ENCODE data around the gene REEP1.

The REEP1 gene

DNA sequence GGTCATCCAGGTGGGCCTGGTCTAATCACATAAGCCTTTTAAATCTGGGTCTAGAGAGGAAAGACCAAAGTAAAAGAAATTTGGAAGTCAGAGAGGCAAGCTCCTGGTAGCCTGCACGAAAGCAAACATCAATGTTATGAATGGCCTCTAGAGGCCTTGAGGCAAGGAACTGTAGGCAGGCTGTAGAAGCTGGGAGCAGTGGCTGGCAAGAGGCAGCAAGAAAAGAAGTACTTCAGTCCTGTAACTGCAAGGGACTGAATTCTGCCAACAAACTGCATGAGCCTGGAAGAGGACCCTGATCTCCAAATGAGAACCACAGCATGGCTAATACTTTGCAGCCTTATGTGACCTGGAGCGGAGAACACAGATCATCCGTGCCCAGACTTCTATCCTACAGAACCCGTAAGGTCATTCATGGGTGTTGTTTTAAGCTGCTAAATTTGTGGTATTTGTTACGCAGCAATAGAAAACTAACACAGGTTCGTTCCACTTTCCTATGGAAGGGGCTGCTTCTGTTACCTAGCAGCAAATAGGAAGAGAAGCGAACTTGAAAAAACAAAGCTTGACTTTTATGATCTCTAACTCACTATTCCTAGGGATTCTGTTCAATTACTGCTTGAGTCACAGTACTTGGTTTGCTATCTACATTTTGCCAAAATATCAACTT is 143.4 kb downstream of the REEP1 start:
- no peak for DNase-seq

DNA sequence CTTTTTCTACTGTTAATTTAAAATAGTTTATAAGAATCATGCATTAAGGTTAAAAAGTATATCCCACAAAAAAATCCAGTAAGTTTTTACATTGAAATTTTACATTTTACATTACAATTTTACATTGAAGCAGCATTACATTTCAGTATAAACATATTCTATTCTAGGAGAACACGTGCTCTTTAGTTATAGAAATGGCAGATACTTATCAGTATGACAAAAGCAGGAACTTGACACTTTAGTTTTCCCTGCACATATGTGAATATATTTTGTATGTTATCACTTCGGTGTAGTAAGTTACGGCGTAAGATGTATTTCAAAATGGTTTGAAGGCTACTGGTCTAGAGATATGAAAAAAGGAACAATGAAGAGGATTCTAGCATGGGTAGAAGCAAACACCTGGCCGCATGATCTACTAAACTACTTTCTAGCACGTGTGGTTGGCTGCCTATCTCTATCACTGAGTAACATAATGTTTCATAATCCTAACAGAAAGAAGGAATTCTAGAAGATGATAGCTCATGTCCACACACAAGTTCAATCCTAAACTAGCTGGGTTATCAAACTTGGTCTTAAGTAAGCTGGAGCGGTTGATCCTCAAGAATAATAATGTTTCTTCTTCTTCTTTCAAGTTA is 147.5 kb downstream of the REEP1 start:
- DNase-seq: no peak

- DNase-seq: no peak
Observed at GRCh38 chr2:86186431-86186830, 151.0 kb downstream of the REEP1 start.

DNA sequence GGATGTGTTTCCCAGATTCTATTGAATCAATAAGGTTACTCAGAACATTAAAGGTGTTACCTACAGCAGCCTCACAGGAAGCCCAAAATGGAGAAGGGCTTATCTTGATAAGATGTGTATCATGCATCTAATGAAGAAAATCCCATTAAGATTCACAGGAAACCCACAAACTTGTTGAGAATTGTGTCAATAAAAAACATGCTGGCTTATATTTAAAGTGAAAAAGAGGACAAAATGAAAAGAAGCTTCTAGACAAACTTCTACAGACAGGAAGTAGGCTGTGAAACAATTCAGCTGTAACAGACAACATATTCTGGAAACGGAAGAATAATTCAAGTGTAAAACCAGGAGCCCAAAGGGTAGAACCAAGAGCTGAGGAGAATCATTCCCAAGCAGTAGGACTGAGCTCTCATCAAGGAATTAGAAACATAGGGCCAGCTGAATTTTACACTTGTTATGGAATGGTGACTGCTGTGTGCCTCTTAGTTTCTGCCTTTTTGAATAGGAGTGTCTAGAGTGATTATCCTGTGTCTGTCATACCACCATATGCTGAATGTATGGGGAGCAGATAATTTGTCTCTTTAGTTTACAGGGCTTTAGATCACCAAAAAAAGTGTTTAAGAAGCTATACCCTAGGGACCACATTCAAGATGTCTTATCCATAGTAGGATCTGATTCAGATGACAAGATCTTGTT is 151.8 kb downstream of the REEP1 start:
- no peak for DNase-seq

GRCh38 chr2:86176597-86176996 is 160.8 kb downstream of the REEP1 start:
- DNase-seq: no peak

GRCh38 chr2:86175828-86176227 is 161.6 kb downstream of the REEP1 start:
- no peak for DNase-seq

- DNase-seq: no peak
Observed at GRCh38 chr2:86174445-86174844, 163.0 kb downstream of the REEP1 start.

DNA sequence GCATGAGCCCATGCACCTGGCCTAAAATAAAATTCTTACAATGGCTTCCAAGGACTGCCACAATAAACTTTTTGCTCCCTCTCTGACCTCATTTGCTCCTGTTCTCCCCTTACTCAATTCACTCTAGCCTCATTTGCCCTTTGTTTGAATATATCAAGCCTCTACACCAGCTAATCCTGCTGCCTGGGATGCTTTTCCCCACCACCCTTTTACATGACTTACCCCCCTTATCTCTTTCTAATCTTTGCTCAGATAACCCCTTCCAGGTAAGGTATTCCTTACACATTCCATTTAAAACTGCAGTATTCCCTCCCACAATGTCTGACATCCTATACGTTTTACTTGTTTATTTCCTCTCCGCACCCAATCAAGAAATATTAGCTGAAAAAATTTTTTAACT is 164.8 kb downstream of the REEP1 start:
- no peak for DNase-seq

DNA sequence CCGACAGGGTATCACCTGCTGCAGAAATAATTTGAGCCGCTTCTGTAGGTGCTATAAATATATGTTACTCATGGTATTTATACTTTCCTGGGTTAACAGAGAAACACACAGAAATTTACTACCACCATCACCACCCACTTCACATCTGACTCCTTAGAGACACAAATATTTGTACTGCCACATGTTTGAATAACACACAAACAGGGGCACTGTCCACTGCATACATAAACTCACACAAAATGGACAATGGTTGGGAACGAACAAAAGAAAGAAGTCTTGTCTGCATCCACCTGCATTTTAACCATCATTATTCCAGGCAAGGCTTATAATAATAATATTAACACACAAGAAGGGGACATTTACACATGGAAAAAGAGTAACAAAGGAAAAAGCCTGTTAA is 166.1 kb downstream of the REEP1 start:
- DNase-seq: no peak

DNA sequence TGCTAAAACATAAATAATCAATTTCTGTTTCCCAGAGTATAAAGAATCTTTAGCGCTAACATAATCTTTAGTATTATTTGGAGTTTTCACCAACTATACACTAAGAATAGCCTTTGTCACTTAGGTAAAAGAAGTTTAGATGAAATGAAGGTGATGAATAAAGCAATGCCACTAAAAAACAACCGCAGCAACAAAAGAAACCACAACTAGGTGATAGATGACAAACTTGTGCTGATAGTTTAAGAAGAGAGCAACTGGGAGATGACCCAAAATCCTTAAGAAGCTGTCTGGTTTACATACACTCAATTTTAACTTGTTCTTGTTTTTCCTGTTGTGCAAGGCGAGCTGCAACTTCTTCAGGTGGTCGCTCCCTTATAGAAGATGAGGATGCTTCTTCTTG is 167.0 kb downstream of the REEP1 start:
- no peak for DNase-seq
